NCI-H69 (cell line): ENCODE results near the gene ARID1B.
A peak's percentile ranks its signal among the peaks of the same experiment; 100 is the strongest.

ENCODE experiments used
- DNase-seq: peaks from one replicate; lab custom pipeline; 2025; lab: John Stamatoyannopoulos, UW

ARID1B gene

DNA sequence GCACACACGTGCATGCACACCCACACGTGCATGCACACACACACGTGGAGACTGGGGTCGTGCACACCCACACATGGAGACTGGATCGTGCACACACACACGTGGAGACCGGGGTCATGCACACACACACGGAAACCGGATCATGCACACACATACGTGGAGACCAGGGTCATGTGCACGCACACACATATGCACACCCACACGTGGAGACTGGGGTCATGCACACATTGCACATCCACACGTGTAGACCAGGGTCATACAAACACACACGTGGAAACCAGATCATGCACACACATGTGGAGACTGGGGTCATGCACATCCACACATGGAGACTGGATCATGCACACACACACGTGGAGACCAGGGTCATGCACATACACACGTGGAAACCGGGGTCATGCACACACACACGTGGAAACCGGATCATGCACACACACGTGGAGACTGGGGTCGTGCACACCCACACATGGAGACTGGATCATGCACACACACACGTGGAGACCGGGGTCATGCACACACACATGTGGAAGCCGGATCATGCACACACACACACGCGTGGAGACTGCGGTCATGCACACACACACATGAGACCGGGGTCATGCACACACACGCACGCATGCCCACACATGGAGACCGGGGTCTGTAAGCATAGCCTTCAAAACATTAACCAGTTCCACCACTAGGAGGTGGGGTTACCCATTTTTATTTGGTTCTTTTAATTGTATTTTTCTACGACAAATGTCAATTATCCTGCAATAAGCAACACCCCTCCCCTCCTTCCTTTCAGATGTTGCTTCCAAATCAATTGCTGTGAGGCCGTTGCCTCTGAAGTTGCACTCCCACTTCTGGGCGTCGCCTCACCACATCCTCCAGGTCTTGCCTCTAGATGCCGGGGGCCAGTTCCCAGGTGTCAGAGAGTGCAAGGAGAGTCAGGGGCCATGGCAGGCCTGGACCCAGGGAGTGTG, 450.3 kb downstream of the ARID1B start:
- DNase-seq, result peak; percentile 72

DNA sequence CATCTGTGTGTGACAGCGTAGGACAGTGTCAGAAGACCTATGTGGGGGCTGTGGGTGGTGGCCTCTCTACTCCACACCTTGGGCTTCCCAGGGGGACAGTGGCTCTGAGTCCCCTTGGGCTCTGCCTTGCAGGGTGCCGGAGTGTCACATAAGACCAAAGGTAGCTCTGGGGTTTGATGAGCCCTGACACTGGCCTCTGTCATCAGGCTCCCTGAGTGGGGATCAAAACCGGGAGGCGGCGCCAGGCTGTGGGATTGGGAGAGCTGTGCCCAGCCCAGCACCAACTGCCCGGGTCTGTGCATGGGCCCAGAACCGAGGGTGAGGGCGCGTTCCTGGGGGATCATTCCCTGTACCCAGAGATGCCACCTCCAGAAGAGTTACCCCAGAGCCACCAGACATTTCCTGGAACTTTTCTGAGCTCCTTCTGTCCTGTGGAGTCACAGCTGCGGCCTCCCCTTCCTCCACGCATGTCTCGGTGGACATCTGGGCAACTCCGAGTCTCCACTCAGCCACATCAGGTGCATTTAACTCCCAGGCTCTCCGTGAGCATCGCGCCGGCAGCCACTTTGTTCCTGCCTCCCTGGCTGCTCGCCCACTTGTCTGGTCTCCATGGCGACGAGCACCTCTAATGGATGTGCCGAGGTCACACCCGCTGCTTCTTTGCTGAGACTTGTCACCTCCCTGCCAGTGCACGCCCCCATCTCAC, 451.4 kb downstream of the ARID1B start:
- DNase-seq, result peak; percentile 99

DNA sequence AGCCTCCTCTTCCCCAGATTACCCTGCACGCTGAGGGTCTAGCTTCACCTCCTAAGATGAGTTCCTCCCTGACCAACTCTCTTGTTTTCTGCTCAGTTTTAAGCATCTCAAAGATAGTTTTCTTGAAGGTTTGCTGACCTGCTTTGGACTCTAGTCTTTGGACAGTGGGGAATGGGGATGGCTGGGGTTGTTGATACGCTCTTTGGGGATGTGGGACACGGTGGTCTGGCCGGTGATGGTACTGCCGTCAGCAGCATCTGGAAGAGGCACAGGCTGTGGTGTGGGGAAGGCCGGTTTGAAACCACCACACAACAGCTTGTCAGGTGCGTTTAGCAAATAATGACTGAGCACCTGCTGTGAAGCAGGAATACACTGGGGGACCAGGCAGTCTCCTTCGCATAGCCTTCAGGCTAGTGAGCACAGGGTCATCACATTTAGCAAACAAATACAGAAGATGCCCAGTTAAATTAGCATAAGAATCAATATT, 452.0 kb downstream of the ARID1B start:
- DNase-seq, result peak; percentile 98

DNA sequence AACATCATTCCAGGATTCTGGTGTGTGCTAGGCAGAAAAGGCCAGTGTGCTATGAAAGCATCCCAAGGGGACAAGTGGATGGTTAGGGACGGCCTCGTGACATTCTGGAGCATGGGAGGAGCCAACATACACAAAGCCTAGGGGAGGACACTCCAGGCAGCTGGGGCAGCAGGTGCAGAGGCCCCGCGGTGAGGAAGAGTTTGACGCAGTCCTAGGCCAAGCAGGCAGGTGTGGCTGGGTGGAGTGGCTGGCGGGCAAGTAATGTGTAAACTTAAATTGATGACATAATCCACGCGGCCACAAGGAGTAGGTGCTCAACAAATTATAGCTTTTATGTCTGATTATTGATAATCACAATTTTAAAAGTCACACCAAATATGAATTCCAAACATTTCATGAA, 452.5 kb downstream of the ARID1B start:
- DNase-seq, result peak; percentile 99

DNA sequence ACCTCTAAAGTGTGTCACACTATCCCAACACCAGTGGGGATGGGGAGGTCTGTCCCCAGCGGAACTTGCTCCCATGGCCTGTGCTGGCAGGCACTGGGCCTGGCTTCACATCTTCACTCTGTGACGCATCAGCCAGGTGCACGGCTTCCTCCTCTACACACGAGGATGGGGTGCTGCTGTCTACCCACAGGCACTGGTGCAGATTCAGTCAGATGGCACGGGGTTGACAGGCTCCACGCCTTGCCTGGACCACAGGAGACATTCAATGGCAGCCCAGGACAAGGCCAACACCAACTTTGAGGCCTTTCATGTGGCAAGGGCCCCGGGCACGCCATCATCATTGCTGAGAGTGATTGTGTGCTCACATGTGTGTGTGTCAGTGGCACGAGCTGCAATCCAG, 453.7 kb downstream of the ARID1B start:
- DNase-seq, result no peak

DNA sequence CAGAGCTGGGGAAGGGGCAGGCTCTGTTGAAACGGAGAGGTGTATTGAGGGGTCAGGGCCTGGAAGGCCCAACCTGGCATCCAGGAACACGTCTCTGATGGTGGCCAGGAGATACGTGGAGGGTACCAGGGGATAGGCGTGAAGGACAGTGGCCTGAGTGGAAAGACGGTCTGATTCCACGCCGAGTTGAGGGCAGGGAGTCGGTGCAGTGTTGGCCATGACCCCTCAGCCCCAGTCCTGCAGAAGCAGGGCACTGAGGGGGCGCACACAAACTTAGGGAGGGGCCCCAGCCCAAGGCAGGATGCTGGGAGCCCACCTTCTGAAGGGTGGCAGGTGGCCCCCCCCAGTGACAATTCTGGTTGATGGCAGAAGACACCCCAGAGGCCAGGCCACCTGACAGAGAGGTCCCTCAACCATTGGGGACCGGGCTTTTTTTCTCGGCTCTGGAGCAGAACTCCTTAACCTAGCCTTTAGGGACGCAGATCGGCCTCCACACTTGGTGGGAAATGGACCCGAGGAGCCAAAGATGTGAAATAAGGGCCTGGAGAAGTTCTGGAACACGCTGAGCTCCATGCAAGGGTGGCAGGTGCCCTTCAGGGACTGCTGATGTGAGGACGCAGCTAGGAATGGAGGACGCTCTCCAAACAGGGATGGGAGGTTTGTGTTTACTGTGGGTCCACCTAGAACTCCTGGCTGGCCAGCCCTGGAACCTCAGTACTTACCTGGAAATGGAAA, 455.1 kb downstream of the ARID1B start:
- DNase-seq, result no peak

DNA sequence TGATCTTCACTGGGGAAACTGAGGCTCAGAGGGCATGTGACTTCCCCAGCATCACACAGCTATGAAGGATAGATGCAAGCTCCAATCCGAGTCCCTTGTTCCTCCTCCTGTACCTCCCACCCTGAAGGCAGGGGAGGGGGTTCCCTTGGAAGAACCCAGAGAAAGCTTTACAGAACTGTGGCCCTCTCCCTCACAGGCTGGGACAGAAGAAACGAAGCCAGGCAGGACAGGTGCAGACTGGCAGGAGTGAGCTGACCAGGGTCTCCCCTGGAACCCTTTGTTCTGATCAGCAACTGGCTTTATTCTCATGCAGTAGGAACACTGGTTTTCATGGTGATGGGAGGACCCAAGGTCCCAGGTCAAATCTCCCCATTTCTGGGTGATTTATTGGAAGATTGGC, 456.0 kb downstream of the ARID1B start:
- no peak for DNase-seq

DNA sequence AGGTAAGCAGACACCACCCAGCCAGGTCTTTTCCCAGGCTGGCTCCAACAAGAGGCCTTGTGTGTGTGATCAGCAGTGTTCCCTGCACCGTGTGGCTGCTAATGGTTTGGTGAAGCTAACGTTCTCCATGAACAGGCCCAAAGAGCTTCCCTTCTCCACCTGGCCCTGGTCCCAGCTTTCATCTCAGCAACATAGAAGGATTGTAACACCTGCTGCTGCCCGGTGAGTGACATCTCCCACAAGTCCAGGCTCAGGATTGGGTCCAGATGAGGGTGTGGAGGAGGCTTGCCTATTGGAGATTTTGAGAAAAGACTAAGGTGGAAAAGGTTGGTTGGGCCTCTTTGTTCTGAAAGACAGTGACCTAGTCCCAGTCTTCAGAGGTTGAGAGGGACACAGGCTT, 456.5 kb downstream of the ARID1B start:
- no peak for DNase-seq

DNA sequence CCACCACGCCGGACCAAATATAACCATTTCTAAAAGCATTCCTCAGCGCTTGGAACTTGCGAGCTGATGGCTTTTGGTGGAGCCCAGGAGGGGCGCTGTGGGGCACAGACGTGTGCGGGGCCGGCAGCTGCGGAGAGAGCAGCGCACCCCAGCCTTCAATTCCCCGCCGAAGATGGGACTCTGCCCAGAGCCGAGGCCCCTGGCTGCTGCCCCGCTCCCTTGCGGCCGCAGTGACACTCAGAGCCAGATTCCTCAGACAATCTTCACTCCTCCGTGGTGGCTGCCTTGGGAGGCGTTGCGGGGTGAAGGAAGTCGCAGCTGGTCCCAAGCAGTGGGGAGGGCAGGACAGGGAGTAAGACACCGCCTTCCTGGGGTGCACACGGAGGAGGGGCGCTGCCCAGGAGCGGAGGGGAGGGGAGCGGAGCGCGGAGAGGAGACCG, 458.4 kb downstream of the ARID1B start:
- no peak for DNase-seq

DNA sequence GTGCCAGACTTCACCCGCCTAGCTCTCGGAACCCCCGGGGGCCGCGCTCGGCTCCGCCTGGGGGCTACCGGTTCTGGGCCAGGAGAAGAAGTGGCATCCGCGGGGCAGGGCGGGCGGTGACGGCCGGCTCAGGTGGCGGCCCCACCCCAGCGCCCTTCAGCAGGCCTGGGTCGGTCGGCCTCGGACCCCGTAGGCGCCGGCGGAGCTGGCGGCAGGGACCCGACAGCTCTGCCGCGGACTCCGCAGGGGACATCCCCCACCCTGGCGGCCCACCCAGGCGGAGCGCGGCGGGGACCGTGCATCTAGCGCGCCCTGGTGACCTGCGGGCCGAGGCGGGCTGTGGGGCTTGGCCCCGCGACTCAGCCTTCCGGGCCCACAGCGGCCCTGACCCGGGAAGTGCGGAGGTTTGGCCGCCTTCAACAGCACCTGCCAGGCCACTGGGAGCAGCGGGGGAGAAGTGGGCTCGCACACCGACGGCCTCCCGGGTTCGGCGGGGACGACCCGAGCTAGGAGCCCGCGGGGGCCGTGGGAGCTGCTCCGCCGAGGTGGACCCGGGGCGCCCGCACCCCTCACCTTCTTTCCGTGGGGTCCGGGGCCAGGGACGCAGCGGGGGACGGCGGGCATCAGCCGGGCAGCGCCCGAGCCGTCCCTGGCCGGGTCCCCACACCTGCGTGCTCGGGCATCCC, 459.0 kb downstream of the ARID1B start:
- DNase-seq, result no peak

DNA sequence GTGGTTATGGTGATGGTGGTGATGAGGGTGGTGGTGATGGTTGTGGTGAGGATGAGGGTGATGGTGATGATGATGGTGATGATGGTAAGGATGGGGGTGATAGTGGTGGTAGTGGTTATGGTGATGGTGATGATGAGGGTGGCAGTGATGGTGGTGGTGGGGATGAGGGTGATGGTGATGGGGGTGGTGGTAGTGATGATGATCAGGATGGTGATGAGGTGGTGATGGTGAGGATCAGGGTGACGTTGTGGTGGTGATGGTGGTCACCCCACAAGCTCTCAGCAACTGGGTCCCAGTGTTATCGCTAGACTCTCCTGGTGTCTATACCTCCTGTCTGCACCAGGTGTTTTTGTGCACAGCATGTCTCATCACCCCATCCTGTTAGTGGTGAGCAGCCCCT, 461.2 kb downstream of the ARID1B start:
- DNase-seq, result no peak

DNA sequence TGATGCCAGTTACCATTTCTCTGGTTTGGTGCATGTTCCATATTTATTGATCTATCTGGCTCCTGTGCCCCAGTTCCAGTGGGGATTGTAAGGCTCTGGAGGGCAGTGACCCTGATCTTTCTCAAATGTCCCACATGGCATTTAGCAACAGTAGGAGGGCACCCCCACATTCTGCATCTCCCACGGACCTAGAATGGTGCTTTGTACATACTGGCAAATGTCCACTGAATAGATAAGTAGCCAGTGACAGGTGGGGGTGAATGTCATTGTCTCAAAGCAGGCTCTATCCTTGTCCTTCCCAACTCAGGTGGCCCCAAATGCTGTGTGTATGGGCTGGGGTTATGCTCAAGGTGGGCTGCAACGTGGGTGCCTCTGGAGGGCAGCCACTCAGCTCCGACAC, 462.0 kb downstream of the ARID1B start:
- DNase-seq, result no peak

DNA sequence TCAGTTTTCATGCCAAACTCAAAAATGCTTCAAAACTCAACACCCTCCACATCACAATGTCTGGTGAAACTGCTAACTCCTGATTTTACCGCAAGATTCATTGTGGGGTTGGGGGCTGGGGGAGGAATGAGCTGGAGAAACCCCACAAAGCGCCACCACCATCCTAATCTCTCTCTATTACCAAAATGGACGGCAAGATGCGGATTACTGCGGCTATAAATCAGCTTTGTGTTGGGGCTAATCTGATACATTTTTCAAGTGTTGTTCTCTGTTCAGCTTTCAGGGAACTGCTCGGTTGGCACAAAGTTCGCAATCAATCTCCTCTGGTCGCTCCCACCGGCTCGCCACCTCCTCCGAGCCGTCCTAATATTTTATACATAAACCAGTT, 462.5 kb downstream of the ARID1B start:
- DNase-seq, result no peak

DNA sequence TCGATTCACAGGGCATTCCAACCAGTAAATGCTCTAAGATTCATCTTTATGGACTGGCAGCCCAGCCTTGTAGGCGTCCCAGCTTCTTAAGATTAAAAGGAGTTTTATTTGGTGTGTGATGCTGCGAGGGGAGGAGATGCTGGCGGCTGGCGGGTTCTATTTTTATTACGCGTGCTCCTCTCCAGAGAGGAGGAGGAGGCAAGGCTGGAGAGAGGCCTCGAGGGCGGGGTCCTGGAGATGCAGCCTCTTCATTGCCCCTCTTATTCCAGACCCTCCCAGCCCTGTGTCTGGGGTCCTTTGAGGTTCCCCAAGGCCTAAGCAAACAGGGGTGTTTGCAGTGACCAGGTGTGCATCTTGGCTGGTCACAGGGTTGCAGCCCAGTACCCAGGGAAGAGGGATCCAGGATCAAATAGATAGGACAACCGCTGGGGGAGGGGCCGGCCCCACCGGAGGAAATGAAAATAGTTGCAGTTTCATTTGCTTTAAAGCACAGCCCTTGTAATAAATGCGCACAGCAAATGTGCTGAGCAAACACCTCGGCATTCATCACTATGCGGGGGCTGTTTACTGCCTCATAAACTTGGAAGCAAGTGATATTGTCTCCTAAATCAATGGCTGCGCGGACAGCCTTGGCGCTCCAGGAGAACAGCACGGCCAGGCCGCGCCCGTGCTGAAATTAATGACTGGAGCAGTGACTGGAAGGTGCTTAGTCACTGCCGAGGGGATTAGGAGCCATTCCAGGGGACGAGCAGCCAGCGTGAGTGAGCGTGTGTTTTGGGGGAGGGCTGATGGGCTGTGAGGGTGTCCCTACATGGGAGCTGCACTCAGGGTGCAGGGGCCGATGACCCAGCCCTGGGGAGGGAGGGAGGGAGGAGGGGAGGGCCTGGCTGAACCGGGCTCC, 463.1 kb downstream of the ARID1B start:
- peak; percentile 88 for DNase-seq

DNA sequence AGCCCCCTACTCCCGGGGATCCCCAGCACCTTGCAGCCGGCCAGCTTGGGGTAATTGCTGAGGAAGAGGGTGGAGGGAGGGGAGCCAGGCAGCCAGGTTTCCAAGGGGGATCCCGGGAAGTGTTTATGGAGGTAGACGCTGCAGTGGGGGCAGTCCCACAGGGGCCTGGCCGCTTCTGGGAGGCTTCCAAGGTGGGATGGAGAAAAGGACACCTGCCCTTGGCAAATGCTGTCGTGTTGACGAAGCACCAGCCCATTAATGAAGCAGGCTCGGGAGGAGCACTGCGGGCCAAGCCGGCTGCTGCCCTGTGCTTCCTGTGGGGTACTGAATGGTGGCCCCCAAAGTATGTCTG, 463.8 kb downstream of the ARID1B start:
- DNase-seq, result peak; percentile 70

DNA sequence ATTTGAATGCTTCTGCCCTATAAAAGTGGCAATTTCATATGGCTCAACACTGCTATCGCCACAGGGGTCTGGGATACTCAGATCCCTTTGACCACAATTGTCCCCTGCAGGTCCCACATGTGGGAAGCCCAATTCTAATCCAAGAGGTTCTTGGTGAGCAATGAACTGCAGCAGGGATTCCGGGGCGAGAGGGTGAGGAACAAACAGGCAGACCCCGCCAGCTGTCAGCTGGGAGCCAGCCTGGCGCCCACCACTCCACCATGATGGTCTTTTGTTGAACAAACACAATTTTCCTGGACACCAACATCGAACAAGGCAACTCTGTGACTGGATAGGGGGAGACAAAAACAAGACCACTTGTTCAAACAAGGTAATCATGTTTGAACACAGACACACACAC, 465.6 kb downstream of the ARID1B start:
- no peak for DNase-seq

DNA sequence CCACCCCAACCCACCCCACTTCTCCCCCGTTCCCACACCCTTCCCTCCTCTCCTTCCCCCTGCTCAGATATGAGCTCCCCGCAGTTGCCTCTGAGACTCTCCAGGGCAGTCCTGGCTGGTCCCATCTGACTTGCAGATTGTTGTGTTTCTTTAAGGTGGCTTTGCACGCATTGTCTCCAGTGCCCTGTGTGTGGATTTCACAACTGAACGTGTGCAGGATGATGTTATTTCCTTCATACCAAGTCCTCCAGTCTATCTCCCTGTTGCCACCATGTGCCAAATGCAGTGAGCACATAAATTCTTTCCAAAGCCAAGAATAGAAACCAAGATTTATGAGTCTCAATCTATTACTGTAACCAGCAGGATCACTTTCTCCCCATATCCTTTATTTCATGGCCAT, 467.0 kb downstream of the ARID1B start:
- peak; percentile 32 for DNase-seq

DNA sequence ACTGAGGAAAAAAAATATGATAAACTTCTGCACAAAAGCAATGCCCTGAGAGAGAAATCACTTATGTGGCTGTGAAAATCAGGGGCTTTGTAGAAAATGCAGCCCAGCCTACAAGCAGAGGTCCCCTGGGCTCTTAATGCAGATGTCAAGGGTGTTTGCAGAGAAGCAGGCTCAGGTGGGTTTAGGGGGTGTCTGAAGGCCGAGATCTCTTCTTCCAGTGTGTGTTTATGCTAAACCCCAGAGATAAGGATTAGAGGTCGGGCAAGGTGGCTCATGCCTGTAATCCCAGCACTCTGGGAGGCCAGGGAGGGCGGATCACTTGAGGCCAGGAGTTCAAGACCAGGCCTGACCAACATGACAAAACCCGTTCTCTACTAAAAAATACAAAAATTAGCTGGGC, 467.6 kb downstream of the ARID1B start:
- DNase-seq, result no peak

DNA sequence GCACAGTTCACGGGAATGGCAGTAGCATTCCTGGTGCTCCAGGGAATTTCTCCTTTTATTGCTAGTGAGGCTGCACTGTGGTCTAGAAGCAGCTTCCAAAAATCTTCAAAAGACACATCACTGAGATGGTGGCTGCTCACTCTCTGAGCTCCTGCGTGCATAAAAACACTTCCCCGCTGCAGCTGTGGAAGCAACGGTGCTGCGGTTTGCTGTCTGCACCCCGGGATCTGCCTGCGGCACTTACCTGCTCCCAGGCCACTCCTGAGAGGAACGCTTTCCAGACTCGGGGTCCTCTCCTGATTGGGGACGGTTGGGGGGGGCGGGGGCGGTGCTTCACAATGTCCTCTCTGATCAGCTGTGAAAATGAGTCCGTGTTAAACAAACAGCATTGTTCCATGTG, 468.3 kb downstream of the ARID1B start:
- DNase-seq, result no peak

DNA sequence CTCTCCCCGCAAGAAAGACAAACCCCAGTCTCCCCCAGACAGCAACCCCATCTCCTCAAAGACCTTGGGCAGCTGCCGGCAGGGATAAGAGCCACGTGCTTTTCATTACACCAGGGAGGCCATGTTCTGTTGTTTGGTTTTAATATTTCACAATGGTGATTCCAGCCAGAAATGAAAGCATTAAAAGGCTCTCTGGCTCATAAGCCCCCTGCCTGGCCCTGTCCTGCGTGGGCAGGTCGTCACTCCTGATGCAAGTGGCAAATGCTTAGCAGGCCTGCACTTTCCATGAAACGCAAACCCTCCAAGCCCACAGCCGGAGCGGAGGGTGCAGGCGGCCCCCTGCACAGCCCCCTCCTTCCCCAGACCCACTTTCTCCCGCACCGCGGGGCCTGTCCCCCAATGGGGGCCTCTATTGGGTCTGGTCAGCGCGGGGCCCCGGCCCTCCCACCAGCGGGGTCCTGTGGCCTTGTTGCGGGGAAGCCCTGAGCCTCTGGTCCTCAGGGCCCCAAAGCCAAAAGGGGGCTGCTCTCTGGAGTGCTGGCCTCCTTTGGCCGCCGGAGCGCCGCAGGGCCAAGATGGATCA, 469.0 kb downstream of the ARID1B start:
- no peak for DNase-seq
